ENCODE measurements around the gene NEK3.
"Not testable (repeated sequence)": the region's sequence is repeated elsewhere in the genome, so short reads cannot be mapped to it uniquely, and the experiment has no call there.

Gene NEK3

GRCh38 chr13:52085421-52085820 is 74.0 kb downstream of the NEK3 start:
- Mint-ChIP-seq H3K4me3 (no peak overlapping the region), H3K36me3 (ENCODE audit: low read depth) (no peaks in the 10 kb centered on the region), H3K4me1 (peaks cover 6% of the 10 kb centered on the region), H3K9me3 (no peaks in the 10 kb centered on the region), H3K27ac (no peak overlapping the region), H3K27me3 (ENCODE audit: low read depth) (peaks cover 4% of the 10 kb centered on the region)
- TF ChIP-seq, protein P1, sequence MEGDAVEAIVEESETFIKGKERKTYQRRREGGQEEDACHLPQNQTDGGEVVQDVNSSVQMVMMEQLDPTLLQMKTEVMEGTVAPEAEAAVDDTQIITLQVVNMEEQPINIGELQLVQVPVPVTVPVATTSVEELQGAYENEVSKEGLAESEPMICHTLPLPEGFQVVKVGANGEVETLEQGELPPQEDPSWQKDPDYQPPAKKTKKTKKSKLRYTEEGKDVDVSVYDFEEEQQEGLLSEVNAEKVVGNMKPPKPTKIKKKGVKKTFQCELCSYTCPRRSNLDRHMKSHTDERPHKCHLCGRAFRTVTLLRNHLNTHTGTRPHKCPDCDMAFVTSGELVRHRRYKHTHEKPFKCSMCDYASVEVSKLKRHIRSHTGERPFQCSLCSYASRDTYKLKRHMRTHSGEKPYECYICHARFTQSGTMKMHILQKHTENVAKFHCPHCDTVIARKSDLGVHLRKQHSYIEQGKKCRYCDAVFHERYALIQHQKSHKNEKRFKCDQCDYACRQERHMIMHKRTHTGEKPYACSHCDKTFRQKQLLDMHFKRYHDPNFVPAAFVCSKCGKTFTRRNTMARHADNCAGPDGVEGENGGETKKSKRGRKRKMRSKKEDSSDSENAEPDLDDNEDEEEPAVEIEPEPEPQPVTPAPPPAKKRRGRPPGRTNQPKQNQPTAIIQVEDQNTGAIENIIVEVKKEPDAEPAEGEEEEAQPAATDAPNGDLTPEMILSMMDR (IDR thresholded peaks at IDR 0.05; ENCODE audit: unreplicated experiment in 3 of 3) = no peak

- not testable (repeated sequence) for H3K27me3 Mint-ChIP-seq (ENCODE audit: low read depth); H3K36me3 Mint-ChIP-seq (ENCODE audit: low read depth); H3K27ac Mint-ChIP-seq; H3K4me3 Mint-ChIP-seq; H3K9me3 Mint-ChIP-seq; H3K4me1 Mint-ChIP-seq
Measured at GRCh38 chr13:52084981-52085380, 74.4 kb downstream of the NEK3 start.
